OCI-LY3 (cell line): ENCODE data around the gene AHNAK2.

Source experiments
- H2AFZ ChIP-seq: fragments of 200-600, 300-600 bp; shearing (Covaris generic); 2 replicates; pipeline ENCODE4 v1.6.0; 2014; ENCODE audit warnings: antibody characterized with exemption, low read depth, low read length
- H3K27ac ChIP-seq: fragments of 200-600, 300-600 bp; sonication (generic); 2 replicates; pipeline ENCODE4 v1.5.1; 2014; ENCODE audit warnings: mild to moderate bottlenecking, low read length, moderate library complexity, mixed read lengths
- H3K27me3 ChIP-seq: fragments of 200-600, 300-600 bp; sonication (generic); 2 replicates; pipeline ENCODE4 v1.6.1; 2014; ENCODE audit warnings: low read depth, low read length, mixed read lengths
- H3K36me3 ChIP-seq: fragments of 200-600, 300-600 bp; sonication (generic); replicated peaks from 2 replicates; pipeline ENCODE3; 2014; ENCODE audit warnings: low read depth, low read length, mixed read lengths
- H3K4me1 ChIP-seq: fragments of 300-600, 200-600 bp; sonication (generic); 2 replicates; pipeline ENCODE4 v1.6.1; 2014; ENCODE audit warnings: low read length, mixed read lengths
- H3K4me2 ChIP-seq: fragments of 200-600, 300-600 bp; sonication (generic); 2 replicates; pipeline ENCODE4 v1.6.1; 2014; ENCODE audit warnings: low read length, mixed read lengths
- H3K4me3 ChIP-seq: fragments of 300-600, 200-600 bp; sonication (generic); 2 replicates; pipeline ENCODE4 v1.5.1; 2014; ENCODE audit warnings: antibody characterized with exemption, mild to moderate bottlenecking, low read length, moderate library complexity
- H3K79me2 ChIP-seq: fragments of 300-600, 200-600 bp; shearing (Covaris generic); 2 replicates; pipeline ENCODE4 v1.6.1; 2014; ENCODE audit warnings: mild to moderate bottlenecking, low read length, mixed read lengths
- H3K9ac ChIP-seq: fragments of 300-600, 200-600 bp; shearing (Covaris generic); 2 replicates; pipeline ENCODE4 v1.6.0; 2014; ENCODE audit warnings: mild to moderate bottlenecking, low read length, moderate library complexity
- H3K9me3 ChIP-seq: fragments of 200-600, 300-600 bp; shearing (Covaris generic); 2 replicates; pipeline ENCODE4 v1.6.1; 2014; ENCODE audit warnings: low read length, mixed read lengths; ENCODE audit not compliant: insufficient read depth
- H4K20me1 ChIP-seq: fragments of 200-600, 300-600 bp; sonication (generic); 2 replicates; pipeline ENCODE4 v1.6.1; 2016; ENCODE audit warnings: low read length, mixed read lengths; ENCODE audit not compliant: insufficient read depth
- EZH2phosphoT487 ChIP-seq: fragments of 200-600 bp; shearing (Covaris generic); IDR thresholded peaks from 2 replicates; pipeline ENCODE4 v1.6.1; 2018; ENCODE audit warnings: antibody characterized with exemption, mixed run types, low read depth
- TF ChIP-seq, protein P1 (sequence below): fragments of 200-600, 300-600 bp; sonication (generic); IDR thresholded peaks from 2 replicates; pipeline ENCODE4 v1.5.1; 2014; ENCODE audit warnings: antibody characterized with exemption, low read length, low read depth

The AHNAK2 gene

DNA sequence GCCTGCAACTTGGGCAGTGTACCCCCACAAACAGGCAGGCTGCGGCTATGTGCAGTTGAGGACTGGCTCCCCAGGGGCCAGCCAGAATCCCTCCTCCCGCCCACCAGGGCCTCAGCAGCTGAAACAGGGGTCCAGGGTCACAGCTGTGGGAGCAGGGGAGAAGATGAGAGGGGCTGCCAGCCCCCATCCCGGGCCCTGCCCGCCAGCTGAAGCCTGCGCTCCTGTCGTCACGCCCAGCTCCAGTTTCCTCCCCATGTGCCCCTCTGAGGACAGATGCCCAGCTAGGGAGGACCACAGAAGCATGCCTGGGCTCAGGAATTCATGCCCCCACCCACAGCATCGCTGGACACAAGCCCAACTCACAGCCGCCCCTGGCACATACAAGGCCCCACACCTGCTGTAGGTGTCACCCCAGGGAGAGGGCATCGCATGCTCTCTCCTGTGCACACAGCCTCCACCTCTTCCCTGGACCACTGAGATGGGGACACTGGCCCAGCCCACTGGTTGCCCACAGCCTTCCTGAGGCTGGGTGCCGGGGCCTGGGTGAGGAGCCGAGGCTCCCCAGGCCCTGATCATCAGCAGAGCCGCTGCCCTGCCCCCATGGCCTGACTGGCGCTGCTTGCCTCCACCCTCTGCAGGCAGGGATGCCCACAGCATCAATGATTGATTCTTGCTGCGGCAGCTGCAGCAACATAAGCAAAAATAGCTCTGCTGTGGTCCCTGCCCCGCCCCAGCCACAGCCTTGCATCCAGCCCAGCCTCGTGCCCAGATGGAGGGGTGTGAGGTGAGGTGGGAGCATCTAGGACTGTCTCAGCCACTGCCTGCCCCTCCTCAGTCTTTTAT is 3.7 kb upstream of the AHNAK2 start:
- Histone ChIP-seq H3K4me3 (no peak overlapping the region), H3K27ac (no peak overlapping the region), H3K4me1 (peaks cover 6% of the 10 kb centered on the region; the same call in 1 of the 2 replicates), H3K79me2 (no peaks in the 10 kb centered on the region), H3K27me3 (no peaks in the 10 kb centered on the region), H2AFZ (no peak overlapping the region), H4K20me1 (no peaks in the 10 kb centered on the region), H3K9ac (no peak overlapping the region), H3K36me3 (no peaks in the 10 kb centered on the region), H3K4me2 (no peak overlapping the region), H3K9me3 (no peaks in the 10 kb centered on the region)
- TF ChIP-seq, protein P1, sequence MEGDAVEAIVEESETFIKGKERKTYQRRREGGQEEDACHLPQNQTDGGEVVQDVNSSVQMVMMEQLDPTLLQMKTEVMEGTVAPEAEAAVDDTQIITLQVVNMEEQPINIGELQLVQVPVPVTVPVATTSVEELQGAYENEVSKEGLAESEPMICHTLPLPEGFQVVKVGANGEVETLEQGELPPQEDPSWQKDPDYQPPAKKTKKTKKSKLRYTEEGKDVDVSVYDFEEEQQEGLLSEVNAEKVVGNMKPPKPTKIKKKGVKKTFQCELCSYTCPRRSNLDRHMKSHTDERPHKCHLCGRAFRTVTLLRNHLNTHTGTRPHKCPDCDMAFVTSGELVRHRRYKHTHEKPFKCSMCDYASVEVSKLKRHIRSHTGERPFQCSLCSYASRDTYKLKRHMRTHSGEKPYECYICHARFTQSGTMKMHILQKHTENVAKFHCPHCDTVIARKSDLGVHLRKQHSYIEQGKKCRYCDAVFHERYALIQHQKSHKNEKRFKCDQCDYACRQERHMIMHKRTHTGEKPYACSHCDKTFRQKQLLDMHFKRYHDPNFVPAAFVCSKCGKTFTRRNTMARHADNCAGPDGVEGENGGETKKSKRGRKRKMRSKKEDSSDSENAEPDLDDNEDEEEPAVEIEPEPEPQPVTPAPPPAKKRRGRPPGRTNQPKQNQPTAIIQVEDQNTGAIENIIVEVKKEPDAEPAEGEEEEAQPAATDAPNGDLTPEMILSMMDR: no peak
- TF ChIP-seq EZH2phosphoT487: no peak

DNA sequence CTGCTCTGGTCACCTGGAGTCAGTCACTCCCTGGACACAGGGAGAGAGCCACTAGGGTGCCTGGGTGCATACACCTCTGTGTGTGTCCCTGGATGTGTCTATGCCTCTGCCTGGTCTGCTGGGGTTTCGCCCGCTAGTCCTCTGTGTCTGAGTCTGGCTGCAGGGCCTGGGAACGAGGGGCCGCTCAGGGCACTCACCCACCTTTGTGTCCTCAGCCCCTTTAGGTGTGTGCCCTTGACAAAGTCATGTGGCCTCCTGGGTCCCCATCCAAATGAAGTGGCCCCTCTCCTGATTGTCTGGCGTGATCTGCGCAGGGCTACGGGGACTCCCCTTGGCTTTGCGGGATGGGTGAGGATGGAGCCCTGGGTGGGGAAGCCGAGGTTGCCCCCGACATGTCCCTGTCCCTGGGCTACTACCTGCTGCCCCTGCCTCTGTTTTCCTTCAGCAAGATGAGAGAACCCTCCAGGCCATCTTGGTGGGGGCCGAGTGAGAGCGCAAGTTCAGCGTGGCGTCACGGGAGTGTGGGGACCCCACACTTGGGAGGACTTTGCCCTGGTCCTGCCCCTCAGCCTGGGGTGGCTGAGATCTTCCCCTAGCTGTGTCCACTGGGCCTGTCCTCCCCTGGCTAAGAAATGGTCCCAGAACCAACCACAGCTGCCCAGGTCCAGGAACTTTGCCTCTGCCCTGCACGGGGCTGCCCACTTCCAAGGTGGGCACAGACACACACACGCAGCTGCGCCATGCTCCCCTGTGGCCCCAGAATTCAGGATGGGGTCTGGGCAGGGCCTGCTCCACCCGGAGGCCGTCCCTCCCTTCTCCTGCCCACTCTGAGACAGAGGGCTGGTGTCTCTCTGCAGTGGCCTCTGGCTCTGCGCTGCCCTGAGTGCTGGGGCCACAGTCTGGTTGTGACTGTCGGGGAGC is 2.7 kb upstream of the AHNAK2 start:
- Histone ChIP-seq H3K4me3 (no peak overlapping the region), H3K9me3 (no peaks in the 10 kb centered on the region), H3K36me3 (no peaks in the 10 kb centered on the region), H3K27me3 (no peaks in the 10 kb centered on the region), H3K79me2 (no peaks in the 10 kb centered on the region), H2AFZ (no peak overlapping the region), H3K4me1 (peaks cover 7% of the 10 kb centered on the region; the same call in 1 of the 2 replicates), H4K20me1 (no peaks in the 10 kb centered on the region), H3K9ac (no peak overlapping the region), H3K4me2 (no peak overlapping the region), H3K27ac (no peak overlapping the region)
- no peak for TF ChIP-seq EZH2phosphoT487

DNA sequence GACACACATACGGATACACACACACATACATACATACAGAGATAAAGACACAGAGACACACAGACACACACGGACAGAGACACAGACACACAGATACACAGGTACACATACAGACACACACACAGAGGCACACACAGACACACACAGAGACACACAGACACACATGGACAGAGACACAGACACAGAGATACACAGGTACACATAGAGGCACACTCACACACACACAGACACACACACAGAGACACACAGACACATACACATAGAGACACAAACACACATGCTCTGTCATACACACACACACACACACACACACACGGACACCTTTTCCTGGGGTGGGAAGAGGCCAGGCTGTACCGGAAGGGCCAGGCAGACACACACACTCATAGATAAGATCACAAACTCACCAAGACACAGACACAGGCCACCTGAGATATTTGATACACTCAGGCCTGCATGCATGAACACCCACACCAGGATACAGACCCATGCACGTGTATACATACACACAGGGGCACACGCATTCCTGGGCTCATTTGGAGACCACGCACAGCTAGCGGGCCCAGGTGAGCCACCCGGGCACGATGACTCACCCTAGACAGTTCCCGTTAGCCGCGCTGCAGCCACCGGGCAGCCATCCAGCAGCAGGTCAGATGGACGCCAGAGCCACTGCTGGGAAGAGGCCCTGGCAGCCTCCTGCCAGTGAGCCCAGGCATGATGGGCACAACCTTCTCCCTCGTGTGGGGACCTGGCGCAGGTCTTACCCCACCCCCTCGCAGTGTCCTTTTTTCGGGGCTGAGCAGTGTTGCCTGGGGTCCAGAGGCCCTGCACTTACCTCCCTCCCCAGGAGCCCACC is 1.8 kb upstream of the AHNAK2 start:
- H3K4me1 ChIP-seq: peaks cover 8% of the 10 kb centered on the region; the same call in 1 of the 2 replicates
- no peaks in the 10 kb centered on the region for H3K9me3 ChIP-seq
- no peak overlapping the region for H2AFZ ChIP-seq
- no peaks in the 10 kb centered on the region for H3K27me3 ChIP-seq
- H4K20me1 ChIP-seq: no peaks in the 10 kb centered on the region
- no peaks in the 10 kb centered on the region for H3K36me3 ChIP-seq
- H3K4me2 ChIP-seq: no peak overlapping the region
- no peak overlapping the region for H3K9ac ChIP-seq
- H3K27ac ChIP-seq: no peak overlapping the region
- H3K4me3 ChIP-seq: no peak overlapping the region
- TF ChIP-seq EZH2phosphoT487: no peak
- TF ChIP-seq, protein P1: no peak
- no peaks in the 10 kb centered on the region for H3K79me2 ChIP-seq

DNA sequence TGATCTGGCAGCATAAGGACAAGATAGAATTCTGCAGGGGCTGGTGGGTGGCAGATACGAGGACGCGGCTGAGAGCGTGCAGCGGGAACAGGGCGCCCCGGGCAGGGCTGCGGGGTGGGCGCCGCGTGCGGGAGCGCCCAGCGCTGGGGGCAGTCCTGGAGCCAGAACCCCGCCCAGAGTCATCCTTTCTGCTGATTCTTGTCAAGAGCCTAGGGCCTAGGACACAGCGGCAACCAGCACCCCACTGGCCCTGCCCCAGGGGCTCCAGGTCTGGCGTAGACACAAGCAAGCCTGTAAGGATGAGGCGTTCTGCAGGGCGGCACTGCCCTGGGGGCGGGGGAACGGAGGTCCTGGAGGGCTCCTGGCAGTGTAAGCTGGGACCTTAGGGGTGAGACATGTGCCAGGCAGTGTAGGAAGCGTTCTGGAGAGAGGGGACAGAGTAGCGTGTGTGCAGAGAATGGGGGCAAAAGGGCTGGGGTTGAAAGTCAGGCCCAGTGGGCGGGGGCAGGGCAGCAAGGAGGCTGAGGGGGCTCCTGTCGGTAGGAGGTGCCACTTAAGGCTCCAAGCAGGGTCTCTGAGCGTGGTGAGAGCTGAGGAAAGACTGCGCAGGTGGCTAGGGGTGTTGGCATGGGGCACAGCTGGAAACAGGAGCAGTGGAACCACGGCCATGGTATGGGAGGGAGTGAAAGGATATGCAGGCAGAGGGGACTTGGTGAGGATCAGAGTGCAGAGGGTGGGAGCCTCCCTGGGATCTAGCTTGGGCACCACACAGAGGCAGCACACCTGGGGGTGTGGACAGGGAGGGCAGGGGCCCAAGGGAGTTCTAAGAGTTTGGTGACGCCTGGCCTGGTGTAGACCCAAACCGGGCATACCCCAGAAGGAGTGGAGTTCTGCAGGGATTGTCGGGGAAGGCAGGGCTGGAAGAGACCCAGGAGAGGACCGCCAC is 845 bp upstream of the AHNAK2 start:
- H4K20me1 ChIP-seq: no peaks in the 10 kb centered on the region
- H3K79me2 ChIP-seq: no peaks in the 10 kb centered on the region

More for the DNA sequence above, 845 bp upstream of the AHNAK2 start:
- no peak overlapping the region for H3K9ac ChIP-seq
- H3K4me3 ChIP-seq: no peak overlapping the region
- H3K27me3 ChIP-seq: no peaks in the 10 kb centered on the region
- no peak overlapping the region for H2AFZ ChIP-seq
- no peak overlapping the region for H3K4me2 ChIP-seq
- H3K27ac ChIP-seq: no peak overlapping the region
- no peaks in the 10 kb centered on the region for H3K9me3 ChIP-seq
- peaks cover 8% of the 10 kb centered on the region; the same call in 1 of the 2 replicates for H3K4me1 ChIP-seq
- TF ChIP-seq EZH2phosphoT487: no peak
- TF ChIP-seq, protein P1: no peak
- no peaks in the 10 kb centered on the region for H3K36me3 ChIP-seq
